ENCODE results near the gene ADK. TPM values are rescaled to one million over a fixed set of nuclear protein-coding genes. Genes with fewer than 3 reads are reported as not detected.

ADK gene
- total RNA-seq, 1 experiment from 2014 or later = 26.8 TPM

DNA sequence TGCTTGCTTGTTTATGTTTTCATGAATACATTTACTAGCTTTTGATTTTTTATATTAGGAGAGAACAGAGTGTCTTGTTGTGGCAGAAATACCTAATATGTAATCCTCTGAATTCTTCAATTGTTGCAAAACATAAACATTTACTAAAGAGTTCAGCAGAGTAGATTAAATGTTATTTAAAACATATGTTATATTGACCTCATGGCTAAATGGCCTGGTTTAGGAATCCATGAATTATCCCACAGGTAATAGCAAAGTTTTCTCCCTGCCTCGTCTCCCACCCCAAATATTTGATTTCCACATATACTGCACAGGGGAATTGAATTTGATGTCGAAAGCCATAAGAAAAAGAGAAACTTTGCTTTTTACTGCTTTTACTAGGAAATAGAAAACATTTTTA is 111.8 kb downstream of the ADK start:
- DNase-seq = no peak
- no peak overlapping the region for H2BK5ac ChIP-seq (ENCODE audit: insufficient read length, low read length)
- H4K91ac ChIP-seq (ENCODE audit: insufficient read length, low read depth, low read length) = no peak overlapping the region
- H2BK15ac ChIP-seq (ENCODE audit: low read depth, low read length) = no peak overlapping the region
- H3K4me2 ChIP-seq (ENCODE audit: insufficient read depth, insufficient read length, low read length) = no peak overlapping the region
- H4K5ac ChIP-seq (ENCODE audit: insufficient read length, low read depth, low read length) = no peak overlapping the region
- H3K9me3 Mint-ChIP-seq = no peaks in the 10 kb centered on the region
- no peak overlapping the region for H3K56ac ChIP-seq (ENCODE audit: insufficient read length, low read depth, low read length)
- H3K14ac ChIP-seq (ENCODE audit: insufficient read depth, low read length) = no peak overlapping the region
- no peak overlapping the region for H3K27ac ChIP-seq (ENCODE audit: insufficient read length, low read depth, low read length)
- H2BK12ac ChIP-seq (ENCODE audit: insufficient read length, low read depth, low read length) = no peak overlapping the region
- no peaks in the 10 kb centered on the region for H3K23me2 ChIP-seq (ENCODE audit: insufficient read length, low read depth, low read length, poor library complexity, severe bottlenecking)
- no peaks in the 10 kb centered on the region for H3K27me3 Mint-ChIP-seq (ENCODE audit: low read depth)
- no peaks in the 10 kb centered on the region for H4K20me1 ChIP-seq (ENCODE audit: control insufficient read depth, insufficient read depth, insufficient read length)
- no peak overlapping the region for H2AK5ac ChIP-seq (ENCODE audit: insufficient read length, low read length)
- no peak overlapping the region for H3K9ac ChIP-seq (ENCODE audit: extremely low read depth, insufficient read length, low read length)
- no peaks in the 10 kb centered on the region for H3K9me3 ChIP-seq (ENCODE audit: control insufficient read depth, low read depth, low read length)
- H3K23ac ChIP-seq (ENCODE audit: insufficient read length, low read depth, low read length) = no peak overlapping the region
- H2BK20ac ChIP-seq (ENCODE audit: low read depth, low read length, poor library complexity, severe bottlenecking) = no peak overlapping the region
- H3K18ac ChIP-seq (ENCODE audit: insufficient read length, low read depth, low read length) = no peak overlapping the region
- peaks cover 0 to under 1% of the 10 kb centered on the region in 2 experiments; a peak in 2 of 4 replicates for H3K4me1 Mint-ChIP-seq
- H3K27me3 ChIP-seq (ENCODE audit: insufficient read depth, low read length) = no peaks in the 10 kb centered on the region
- H3K79me1 ChIP-seq (ENCODE audit: insufficient read depth, low read depth, low read length, poor library complexity, severe bottlenecking) = no peaks in the 10 kb centered on the region
- H3T11ph ChIP-seq (ENCODE audit: low read length) = no peak overlapping the region
- H3K27ac Mint-ChIP-seq = no peak overlapping the region
- no peak overlapping the region for H3K4me3 Mint-ChIP-seq
- no peaks in the 10 kb centered on the region for H3K79me2 ChIP-seq (ENCODE audit: insufficient read depth, low read length)
- no peak overlapping the region for H4K8ac ChIP-seq (replicated peaks; ENCODE audit: insufficient read length, low read depth, low read length)
- no peaks in the 10 kb centered on the region for H3K4me1 ChIP-seq (ENCODE audit: insufficient read depth, low read length)
- H3K36me3 Mint-ChIP-seq (ENCODE audit: insufficient read depth in 1 of 3, low read depth in 3 of 3) = 0 out of 7 replicates have a peak, but pooled peaks cover 0 to 4% (median 0%) of the 10 kb centered on the region in 3 experiments
- no peak overlapping the region for H2BK120ac ChIP-seq (ENCODE audit: low read depth, low read length, poor library complexity, severe bottlenecking)
- H3K4ac ChIP-seq (ENCODE audit: low read depth, low read length) = no peak overlapping the region
- TF ChIP-seq, protein P1, sequence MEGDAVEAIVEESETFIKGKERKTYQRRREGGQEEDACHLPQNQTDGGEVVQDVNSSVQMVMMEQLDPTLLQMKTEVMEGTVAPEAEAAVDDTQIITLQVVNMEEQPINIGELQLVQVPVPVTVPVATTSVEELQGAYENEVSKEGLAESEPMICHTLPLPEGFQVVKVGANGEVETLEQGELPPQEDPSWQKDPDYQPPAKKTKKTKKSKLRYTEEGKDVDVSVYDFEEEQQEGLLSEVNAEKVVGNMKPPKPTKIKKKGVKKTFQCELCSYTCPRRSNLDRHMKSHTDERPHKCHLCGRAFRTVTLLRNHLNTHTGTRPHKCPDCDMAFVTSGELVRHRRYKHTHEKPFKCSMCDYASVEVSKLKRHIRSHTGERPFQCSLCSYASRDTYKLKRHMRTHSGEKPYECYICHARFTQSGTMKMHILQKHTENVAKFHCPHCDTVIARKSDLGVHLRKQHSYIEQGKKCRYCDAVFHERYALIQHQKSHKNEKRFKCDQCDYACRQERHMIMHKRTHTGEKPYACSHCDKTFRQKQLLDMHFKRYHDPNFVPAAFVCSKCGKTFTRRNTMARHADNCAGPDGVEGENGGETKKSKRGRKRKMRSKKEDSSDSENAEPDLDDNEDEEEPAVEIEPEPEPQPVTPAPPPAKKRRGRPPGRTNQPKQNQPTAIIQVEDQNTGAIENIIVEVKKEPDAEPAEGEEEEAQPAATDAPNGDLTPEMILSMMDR (conservative IDR thresholded peaks at IDR 0.05) = no peak
- no CpG with 5 or more reads among the region's 2 CpGs for WGBS (ENCODE audit: extremely low coverage, insufficient read length, low lambda C conversion rate)
- H2AFZ ChIP-seq (ENCODE audit: low read length) = no peak overlapping the region
